Astrocyte (in vitro differentiated cells and primary cell): ENCODE data around the gene PLD6. TPM values are rescaled to one million over a fixed set of nuclear protein-coding genes. Genes with fewer than 3 reads are reported as not detected.

ENCODE experiments used
- DNase-seq: peaks from one replicate; pipeline ENCODE4 v3.0.0-alpha.2; 2010; ENCODE audit warnings: low read depth
- FAIRE-seq: peaks from 2 replicates; lab custom pipeline; 2011; peaks lifted over from hg19 to GRCh38; lab: Jason Lieb, UNC
- H2AFZ ChIP-seq: 2 replicates; pipeline ENCODE4 v1.6.0; 2012; ENCODE audit warnings: low read depth, low read length, inconsistent platforms
- H3K27ac ChIP-seq: 2 replicates; pipeline ENCODE4 v1.5.1; 2011; ENCODE audit warnings: low read depth, low read length, inconsistent platforms
- H3K27me3 ChIP-seq: 2 replicates; pipeline ENCODE4 v1.6.0; 2011; ENCODE audit warnings: low read length, inconsistent platforms; ENCODE audit not compliant: insufficient read depth
- H3K36me3 ChIP-seq: 2 replicates; pipeline ENCODE4 v1.5.1; 2011; ENCODE audit warnings: low read length, inconsistent platforms; ENCODE audit not compliant: insufficient read depth
- H3K4me1 ChIP-seq: 2 replicates; pipeline ENCODE4 v1.5.1; 2011; ENCODE audit warnings: low read length, inconsistent platforms; ENCODE audit not compliant: insufficient read depth
- H3K4me2 ChIP-seq: 2 replicates; pipeline ENCODE4 v1.6.0; 2012; ENCODE audit warnings: low read length, inconsistent platforms
- H3K4me3 ChIP-seq: 2 replicates; pipeline ENCODE4 v1.5.1; 2011; ENCODE audit warnings: low read depth, mild to moderate bottlenecking, low read length, inconsistent platforms; ENCODE audit not compliant: insufficient read depth
- H3K79me2 ChIP-seq: 2 replicates; pipeline ENCODE4 v1.6.0; 2012; ENCODE audit warnings: mild to moderate bottlenecking, low read length, inconsistent platforms; ENCODE audit not compliant: insufficient read depth
- H3K9ac ChIP-seq: 2 replicates; pipeline ENCODE4 v1.6.0; 2012; ENCODE audit warnings: mild to moderate bottlenecking, low read length, inconsistent platforms
- H3K9me3 ChIP-seq: 2 replicates; pipeline ENCODE4 v1.5.1; 2012; ENCODE audit warnings: low read depth, mild to moderate bottlenecking, low read length, inconsistent platforms; ENCODE audit not compliant: insufficient read depth
- H4K20me1 ChIP-seq: 2 replicates; pipeline ENCODE4 v1.6.0; 2012; ENCODE audit warnings: low read length, inconsistent platforms; ENCODE audit not compliant: insufficient read depth
- H3K27ac Mint-ChIP-seq: one replicate; pipeline ENCODE4 v1.8.0; 2021; ENCODE audit warnings: mild to moderate bottlenecking, mixed read lengths; ENCODE audit not compliant: unreplicated experiment
- H3K27me3 Mint-ChIP-seq: one replicate; pipeline ENCODE4 v1.8.0; 2021; ENCODE audit warnings: low read depth, mixed read lengths; ENCODE audit not compliant: unreplicated experiment
- H3K36me3 Mint-ChIP-seq: one replicate; pipeline ENCODE4 v1.8.0; 2021; ENCODE audit warnings: low read depth, mixed read lengths; ENCODE audit not compliant: unreplicated experiment
- H3K4me1 Mint-ChIP-seq: one replicate; pipeline ENCODE4 v1.8.0; 2021; ENCODE audit warnings: low read depth, mixed read lengths; ENCODE audit not compliant: unreplicated experiment
- H3K4me3 Mint-ChIP-seq: one replicate; pipeline ENCODE4 v1.8.0; 2021; ENCODE audit warnings: mild to moderate bottlenecking, moderate library complexity, mixed read lengths; ENCODE audit not compliant: unreplicated experiment
- H3K9me3 Mint-ChIP-seq: one replicate; pipeline ENCODE4 v1.8.0; 2021; ENCODE audit warnings: mild to moderate bottlenecking, mixed read lengths; ENCODE audit not compliant: unreplicated experiment
- EZH2 ChIP-seq: IDR thresholded peaks from 2 replicates; pipeline ENCODE4 v1.6.1; 2012; ENCODE audit warnings: mild to moderate bottlenecking, low read length, inconsistent platforms; ENCODE audit not compliant: insufficient read depth
- total RNA-seq: library from RNA; stranded (reverse); gene quantifications from 2 replicates; pipeline ENCODE4 v1.2.1, GENCODE V29; 2021
- TF ChIP-seq, protein P1 (sequence below): IDR thresholded peaks from 2 replicates; pipeline ENCODE4 v1.5.1; 2011; ENCODE audit warnings: low read depth, mild to moderate bottlenecking, inconsistent platforms, low read length, moderate library complexity; ENCODE audit not compliant: insufficient read depth

Gene PLD6
- total RNA-seq, 1 donor from 2014 or later: 0.64 TPM

DNA sequence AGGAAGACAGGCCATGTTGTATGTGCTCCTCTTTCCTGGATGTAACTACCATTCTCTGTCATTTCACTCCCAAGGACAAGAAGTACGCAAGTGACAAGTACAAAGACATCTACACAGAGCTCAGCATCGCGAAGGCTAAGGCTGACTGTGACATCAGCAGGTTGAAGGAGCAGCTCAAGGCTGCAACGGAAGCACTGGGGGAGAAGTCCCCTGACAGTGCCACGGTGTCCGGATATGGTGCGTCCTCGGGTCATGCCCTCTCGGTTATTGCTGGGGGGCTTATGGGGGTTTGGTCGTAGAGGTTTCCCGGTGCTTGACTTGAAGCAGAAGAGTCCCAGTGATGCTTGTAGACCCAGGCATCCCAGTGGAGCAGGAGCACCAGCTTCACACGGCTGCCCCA, 29.0 kb downstream of the PLD6 start:
- DNase-seq (no peak), FAIRE-seq (no peak)
- H3K79me2 ChIP-seq: no peaks in the 10 kb centered on the region
- peaks cover 74% of the 10 kb centered on the region for H3K36me3 ChIP-seq
- Mint-ChIP-seq H3K27me3 (no peaks in the 10 kb centered on the region), H3K27ac (no peak overlapping the region), H3K36me3 (peaks cover 30% of the 10 kb centered on the region), H3K4me3 (no peak overlapping the region), H3K4me1 (no peaks in the 10 kb centered on the region), H3K9me3 (no peaks in the 10 kb centered on the region)
- H3K4me1 ChIP-seq: no peaks in the 10 kb centered on the region
- H3K4me2 ChIP-seq: no peak overlapping the region
- no peak overlapping the region for H3K27ac ChIP-seq
- no peak for TF ChIP-seq EZH2
- TF ChIP-seq, protein P1, sequence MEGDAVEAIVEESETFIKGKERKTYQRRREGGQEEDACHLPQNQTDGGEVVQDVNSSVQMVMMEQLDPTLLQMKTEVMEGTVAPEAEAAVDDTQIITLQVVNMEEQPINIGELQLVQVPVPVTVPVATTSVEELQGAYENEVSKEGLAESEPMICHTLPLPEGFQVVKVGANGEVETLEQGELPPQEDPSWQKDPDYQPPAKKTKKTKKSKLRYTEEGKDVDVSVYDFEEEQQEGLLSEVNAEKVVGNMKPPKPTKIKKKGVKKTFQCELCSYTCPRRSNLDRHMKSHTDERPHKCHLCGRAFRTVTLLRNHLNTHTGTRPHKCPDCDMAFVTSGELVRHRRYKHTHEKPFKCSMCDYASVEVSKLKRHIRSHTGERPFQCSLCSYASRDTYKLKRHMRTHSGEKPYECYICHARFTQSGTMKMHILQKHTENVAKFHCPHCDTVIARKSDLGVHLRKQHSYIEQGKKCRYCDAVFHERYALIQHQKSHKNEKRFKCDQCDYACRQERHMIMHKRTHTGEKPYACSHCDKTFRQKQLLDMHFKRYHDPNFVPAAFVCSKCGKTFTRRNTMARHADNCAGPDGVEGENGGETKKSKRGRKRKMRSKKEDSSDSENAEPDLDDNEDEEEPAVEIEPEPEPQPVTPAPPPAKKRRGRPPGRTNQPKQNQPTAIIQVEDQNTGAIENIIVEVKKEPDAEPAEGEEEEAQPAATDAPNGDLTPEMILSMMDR: no peak
- no peak overlapping the region for H2AFZ ChIP-seq
- H3K4me3 ChIP-seq: no peak overlapping the region
- H3K9me3 ChIP-seq: no peaks in the 10 kb centered on the region
- H3K27me3 ChIP-seq: no peaks in the 10 kb centered on the region
- H4K20me1 ChIP-seq: peaks cover 20% of the 10 kb centered on the region
- H3K9ac ChIP-seq: no peak overlapping the region

GRCh38 chr17:17176341-17176740, 29.8 kb downstream of the PLD6 start:
- Mint-ChIP-seq H3K4me3 (no peak overlapping the region), H3K9me3 (no peaks in the 10 kb centered on the region), H3K4me1 (no peaks in the 10 kb centered on the region), H3K36me3 (peaks cover 26% of the 10 kb centered on the region), H3K27ac (no peak overlapping the region), H3K27me3 (no peaks in the 10 kb centered on the region)
- no peak overlapping the region for H3K4me2 ChIP-seq
- H3K4me1 ChIP-seq: no peaks in the 10 kb centered on the region
- no peak overlapping the region for H2AFZ ChIP-seq
- no peaks in the 10 kb centered on the region for H3K27me3 ChIP-seq
- FAIRE-seq (no peak), DNase-seq (no peak)
- no peaks in the 10 kb centered on the region for H3K79me2 ChIP-seq
- H3K27ac ChIP-seq: no peak overlapping the region
- no peaks in the 10 kb centered on the region for H3K9me3 ChIP-seq
- TF ChIP-seq EZH2: no peak
- TF ChIP-seq, protein P1: no peak
- no peak overlapping the region for H3K9ac ChIP-seq
- peaks cover 20% of the 10 kb centered on the region for H4K20me1 ChIP-seq
- H3K36me3 ChIP-seq: peaks cover 66% of the 10 kb centered on the region
- H3K4me3 ChIP-seq: no peak overlapping the region

DNA sequence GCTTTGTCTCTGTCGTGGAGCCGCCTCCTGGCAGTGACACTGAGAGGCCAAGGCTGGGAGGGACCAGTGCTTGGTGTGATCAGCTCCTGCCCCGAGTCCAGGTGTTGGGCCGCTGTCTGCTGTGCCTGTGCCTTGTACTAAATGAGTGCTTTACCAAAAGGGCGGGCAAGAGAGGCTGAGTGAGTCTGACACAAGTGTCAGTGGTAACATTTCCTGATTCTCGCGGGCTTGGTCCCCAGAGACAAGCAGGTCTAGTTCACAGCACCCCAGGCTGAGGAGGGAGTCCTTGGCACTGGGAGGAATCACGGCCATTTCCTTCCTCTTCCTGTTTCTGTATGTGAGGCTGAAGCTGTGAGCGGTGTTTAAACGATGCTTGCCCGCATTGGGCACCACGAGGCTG, 30.2 kb downstream of the PLD6 start:
- no peak overlapping the region for H2AFZ ChIP-seq
- no peak overlapping the region for H3K4me2 ChIP-seq
- H3K27me3 ChIP-seq: no peaks in the 10 kb centered on the region
- Mint-ChIP-seq H3K27me3 (no peaks in the 10 kb centered on the region), H3K4me3 (no peak overlapping the region), H3K27ac (no peak overlapping the region), H3K4me1 (no peaks in the 10 kb centered on the region), H3K36me3 (peaks cover 26% of the 10 kb centered on the region), H3K9me3 (no peaks in the 10 kb centered on the region)
- H3K4me1 ChIP-seq: no peaks in the 10 kb centered on the region
- H4K20me1 ChIP-seq: peaks cover 20% of the 10 kb centered on the region
- no peak overlapping the region for H3K9ac ChIP-seq
- H3K27ac ChIP-seq: no peak overlapping the region
- H3K4me3 ChIP-seq: no peak overlapping the region
- H3K36me3 ChIP-seq: peaks cover 68% of the 10 kb centered on the region
- TF ChIP-seq, protein P1: no peak
- no peak for TF ChIP-seq EZH2
- FAIRE-seq (no peak), DNase-seq (no peak)
- H3K79me2 ChIP-seq: no peaks in the 10 kb centered on the region
- H3K9me3 ChIP-seq: no peaks in the 10 kb centered on the region
